Smooth muscle cell (in vitro differentiated cells): Measurements from ENCODE around the gene ACVR1. TPM values are rescaled to one million over a fixed set of nuclear protein-coding genes. Genes with fewer than 3 reads are reported as not detected.
"Not testable (repeated sequence)": the region's sequence is repeated elsewhere in the genome, so short reads cannot be mapped to it uniquely, and the experiment has no call there.

Experiments used
- DNase-seq: peaks from one replicate; lab custom pipeline; 2025; ENCODE audit not compliant: unreplicated experiment; lab: John Stamatoyannopoulos, UW
- H2AFZ ChIP-seq: fragments of 200-600 bp; sonication (generic); 2 replicates; pipeline ENCODE4 v1.6.0; 2016; ENCODE audit warnings: antibody characterized with exemption, low read depth, mild to moderate bottlenecking
- H3F3A ChIP-seq: fragments of 200-600 bp; sonication (generic); 2 replicates; pipeline ENCODE4 v1.6.0; 2017; ENCODE audit warnings: antibody characterized with exemption, low read depth
- H3K27ac ChIP-seq: fragments of 200-600 bp; sonication (generic); 2 replicates; pipeline ENCODE4 v1.5.1; 2016; ENCODE audit warnings: low read depth, mild to moderate bottlenecking
- H3K27me3 ChIP-seq: fragments of 200-600 bp; sonication (generic); 2 replicates; pipeline ENCODE4 v1.6.1; 2016; ENCODE audit warnings: low read depth, mild to moderate bottlenecking
- H3K36me3 ChIP-seq: fragments of 200-600 bp; sonication (generic); 2 replicates; pipeline ENCODE4 v1.5.1; 2016; ENCODE audit warnings: low read depth
- H3K4me1 ChIP-seq: fragments of 200-600 bp; sonication (generic); 2 replicates; pipeline ENCODE4 v1.5.1; 2016; ENCODE audit warnings: low read depth
- H3K4me2 ChIP-seq: fragments of 200-600 bp; sonication (generic); 2 replicates; pipeline ENCODE4 v1.6.0; 2016; ENCODE audit warnings: mild to moderate bottlenecking
- H3K4me3 ChIP-seq: fragments of 200-600 bp; sonication (generic); 2 replicates; pipeline ENCODE4 v1.5.1; 2016; ENCODE audit warnings: mild to moderate bottlenecking
- H3K79me2 ChIP-seq: fragments of 200-600 bp; sonication (generic); 2 replicates; pipeline ENCODE4 v1.6.0; 2016; ENCODE audit warnings: low read depth, mild to moderate bottlenecking
- H3K9ac ChIP-seq: fragments of 200-600 bp; sonication (generic); 2 replicates; pipeline ENCODE4 v1.6.0; 2016; ENCODE audit warnings: low read depth
- H3K9me3 ChIP-seq: fragments of 200-600 bp; sonication (generic); replicated peaks from 2 replicates; pipeline ENCODE4 v1.5.1; 2016; ENCODE audit warnings: low read depth
- H4K20me1 ChIP-seq: fragments of 200-600 bp; sonication (generic); 2 replicates; pipeline ENCODE4 v1.6.0; 2016; ENCODE audit warnings: low read depth
- CTCF ChIP-seq: fragments of 200-600 bp; sonication (generic); IDR thresholded peaks from 2 replicates; pipeline ENCODE4 v1.5.1; 2017; ENCODE audit warnings: borderline replicate concordance, mild to moderate bottlenecking, antibody characterized with exemption; ENCODE audit not compliant: insufficient read depth, poor library complexity, severe bottlenecking
- WGBS: methylation state at CpG from one replicate; pipeline ENCODE4 v1.1.7; 2016; ENCODE audit warnings: low lambda C conversion rate; 5-methylcytosine and 5-hydroxymethylcytosine counted together
- polyA plus RNA-seq: library from polyadenylated mRNA; unstranded; fragments of >200 nt; fragmentation: Nextera tagmentation; extraction: Ambion mirVana; gene quantifications from 2 replicates; pipeline ENCODE4 v1.2.1, GENCODE V29; 2016
- total RNA-seq: library from RNA; depleted of rRNA; stranded (reverse); fragments of >200 nt; gene quantifications from 2 replicates; pipeline ENCODE4 v1.2.3, GENCODE V29; 2014

ACVR1 gene
- total and polyA plus RNA-seq, 2 experiments from 2014 or later: 27.2 to 32.7 TPM

- WGBS: 95% methylated on average over 2 of the region's 2 CpGs
- Histone ChIP-seq H3K27me3 (no peaks in the 10 kb centered on the region), H3K9ac (no peak overlapping the region), H3K4me2 (no peak overlapping the region), H3F3A (no peaks in the 10 kb centered on the region), H3K4me1 (no peaks in the 10 kb centered on the region), H3K27ac (no peak overlapping the region), H3K9me3 (peaks cover 19% of the 10 kb centered on the region), H3K79me2 (no peaks in the 10 kb centered on the region), H3K4me3 (no peak overlapping the region), H2AFZ (no peak overlapping the region), H4K20me1 (no peaks in the 10 kb centered on the region), H3K36me3 (peaks cover 22% of the 10 kb centered on the region)
- no peak for DNase-seq
- no peak for TF ChIP-seq CTCF
These were observed 155.6 kb downstream of the ACVR1 start for GRCh38 chr2:157720504-157720903.

- H3K27me3 ChIP-seq, H3K9me3 ChIP-seq, DNase-seq, H3F3A ChIP-seq, H3K9ac ChIP-seq, H2AFZ ChIP-seq, H4K20me1 ChIP-seq, H3K79me2 ChIP-seq, H3K4me1 ChIP-seq, H3K36me3 ChIP-seq, H3K4me2 ChIP-seq, H3K4me3 ChIP-seq, H3K27ac ChIP-seq: not testable (repeated sequence)
- WGBS: 74% methylated on average over 5 of the region's 5 CpGs
These were observed 171.5 kb downstream of the ACVR1 start for GRCh38 chr2:157704653-157705052.

GRCh38 chr2:157704148-157704547 lies 172.0 kb downstream of the ACVR1 start:
- H3K4me2 ChIP-seq, H3K27me3 ChIP-seq, DNase-seq, H3K9ac ChIP-seq, H2AFZ ChIP-seq, H3K27ac ChIP-seq, H3K9me3 ChIP-seq, H3K4me3 ChIP-seq, H3K79me2 ChIP-seq, H3F3A ChIP-seq, H4K20me1 ChIP-seq, H3K36me3 ChIP-seq, H3K4me1 ChIP-seq: not testable (repeated sequence)
- WGBS: 97% methylated on average over 6 of the region's 6 CpGs

- Histone ChIP-seq H3K27me3 (no peaks in the 10 kb centered on the region), H3K4me1 (no peaks in the 10 kb centered on the region), H3F3A (no peaks in the 10 kb centered on the region), H3K4me2 (no peak overlapping the region), H2AFZ (no peak overlapping the region), H4K20me1 (no peaks in the 10 kb centered on the region), H3K4me3 (no peak overlapping the region), H3K9ac (no peak overlapping the region), H3K79me2 (no peaks in the 10 kb centered on the region), H3K27ac (no peak overlapping the region), H3K9me3 (no peaks in the 10 kb centered on the region), H3K36me3 (peaks cover 6% of the 10 kb centered on the region)
- 95% methylated on average over 1 of the region's 1 CpG for WGBS
- TF ChIP-seq CTCF: no peak
- DNase-seq: no peak
These were observed 176.3 kb downstream of the ACVR1 start for GRCh38 chr2:157699806-157700205.

- WGBS: 84% methylated on average over 3 of the region's 3 CpGs
- no peak for TF ChIP-seq CTCF
- H4K20me1 ChIP-seq: no peaks in the 10 kb centered on the region
- H3K27ac ChIP-seq: no peak overlapping the region
- H3K36me3 ChIP-seq: peaks cover 6% of the 10 kb centered on the region
- H3K9ac ChIP-seq: no peak overlapping the region
- H3K4me2 ChIP-seq: no peak overlapping the region
- no peaks in the 10 kb centered on the region for H3K27me3 ChIP-seq
- H3K4me3 ChIP-seq: no peak overlapping the region
- H3K4me1 ChIP-seq: no peaks in the 10 kb centered on the region
- no peaks in the 10 kb centered on the region for H3K79me2 ChIP-seq
- H3F3A ChIP-seq: no peaks in the 10 kb centered on the region
- no peaks in the 10 kb centered on the region for H3K9me3 ChIP-seq
- DNase-seq: no peak
- H2AFZ ChIP-seq: no peak overlapping the region
These were observed 177.1 kb downstream of the ACVR1 start for GRCh38 chr2:157699009-157699408.
